ENCODE measurements around the gene NEU2. TPM values are rescaled to one million over a fixed set of nuclear protein-coding genes. Genes with fewer than 3 reads are reported as not detected.
A peak's percentile ranks its signal among the peaks of the same experiment; 100 is the strongest.

Gene NEU2
- total and polyA plus RNA-seq, 2 of the 13 experiments (the other 11 are each of a cell fraction or from before 2014, with no cell fraction given) = not detected

- TF ChIP-seq ZNF33A (CRISPR knock-in tag; IDR thresholded peaks at IDR 0.05; ENCODE audit: borderline replicate concordance) (no peak), SALL2 (CRISPR knock-in tag; IDR thresholded peaks at IDR 0.05) (no peak), RARA (CRISPR knock-in tag; IDR thresholded peaks at IDR 0.05) (peak; percentile 29; the same call in 1 of the 2 replicates), NCOR1 (IDR thresholded peaks at IDR 0.05; ENCODE audit: borderline replicate concordance, low read length) (no peak), HNRNPUL1 (IDR thresholded peaks at IDR 0.05; ENCODE audit: low read depth, low read length) (no peak), SMARCE1 (IDR thresholded peaks at IDR 0.05; ENCODE audit: borderline replicate concordance) (no peak), ZSCAN12 (CRISPR knock-in tag; IDR thresholded peaks at IDR 0.05) (no peak), KDM5B (CRISPR knock-in tag; IDR thresholded peaks at IDR 0.05; ENCODE audit: borderline replicate concordance) (peak; percentile 37; the same call in 1 of the 2 replicates), ZKSCAN8 (CRISPR knock-in tag; IDR thresholded peaks at IDR 0.05; ENCODE audit: borderline replicate concordance) (no peak), ZNF10 (CRISPR knock-in tag; IDR thresholded peaks at IDR 0.05; ENCODE audit: borderline replicate concordance, low read depth) (no peak), ZNF44 (CRISPR knock-in tag; IDR thresholded peaks at IDR 0.05) (no peak), ZNF230 (CRISPR knock-in tag; IDR thresholded peaks at IDR 0.05) (no peak), ZNF292 (CRISPR knock-in tag; IDR thresholded peaks at IDR 0.05; ENCODE audit: borderline replicate concordance, low read depth) (no peak), ZKSCAN5 (CRISPR knock-in tag; IDR thresholded peaks at IDR 0.05) (no peak), MLLT10 (CRISPR knock-in tag; IDR thresholded peaks at IDR 0.05) (no peak), ZMAT5 (CRISPR knock-in tag; IDR thresholded peaks at IDR 0.05; ENCODE audit: borderline replicate concordance, low read depth) (no peak), ZNF639 (CRISPR knock-in tag; conservative IDR thresholded peaks at IDR 0.05) (no peak), ZNF256 (CRISPR knock-in tag; conservative IDR thresholded peaks at IDR 0.05) (no peak), ZFP82 (CRISPR knock-in tag; IDR thresholded peaks at IDR 0.05; ENCODE audit: borderline replicate concordance) (0 out of 2 replicates have a peak, but pooled peaks have one; percentile 54), ERF (CRISPR knock-in tag; IDR thresholded peaks at IDR 0.05) (no peak), RNF219 (CRISPR knock-in tag; IDR thresholded peaks at IDR 0.05) (no peak), SOX13 (IDR thresholded peaks at IDR 0.05) (no peak), SOX13 (CRISPR knock-in tag; conservative IDR thresholded peaks at IDR 0.05 in 1 of 2, IDR thresholded peaks at IDR 0.05 in 1 of 2) (peak in 1 of 2 experiments; percentile 61; a peak in 2 of 4 replicates), FOXK2 (IDR thresholded peaks at IDR 0.05) (no peak), ZNF670 (CRISPR knock-in tag; IDR thresholded peaks at IDR 0.05; ENCODE audit: borderline replicate concordance) (0 out of 2 replicates have a peak, but pooled peaks have one; percentile 24), NR1H2 (CRISPR knock-in tag; IDR thresholded peaks at IDR 0.05; ENCODE audit: borderline replicate concordance, low read depth) (no peak), NRL (CRISPR knock-in tag; IDR thresholded peaks at IDR 0.05; ENCODE audit: borderline replicate concordance) (peak; percentile 36; the same call in 1 of the 2 replicates), DNMT1 (CRISPR knock-in tag; IDR thresholded peaks at IDR 0.05) (no peak), ZNF550 (CRISPR knock-in tag; IDR thresholded peaks at IDR 0.05; ENCODE audit: borderline replicate concordance) (no peak), RAD51 (IDR thresholded peaks at IDR 0.05; ENCODE audit: borderline replicate concordance) (no peak)
These were observed 52.0 kb downstream of the NEU2 start (continued) for GRCh38 chr2:233084488-233084887.

Measured in HepG2 (cell line).